ENCODE data around the gene IER3IP1. TPM values are rescaled to one million over a fixed set of nuclear protein-coding genes. Genes with fewer than 3 reads are reported as not detected.

Gene IER3IP1
- total RNA-seq, 1 experiment from 2014 or later = 29.2 TPM

DNA sequence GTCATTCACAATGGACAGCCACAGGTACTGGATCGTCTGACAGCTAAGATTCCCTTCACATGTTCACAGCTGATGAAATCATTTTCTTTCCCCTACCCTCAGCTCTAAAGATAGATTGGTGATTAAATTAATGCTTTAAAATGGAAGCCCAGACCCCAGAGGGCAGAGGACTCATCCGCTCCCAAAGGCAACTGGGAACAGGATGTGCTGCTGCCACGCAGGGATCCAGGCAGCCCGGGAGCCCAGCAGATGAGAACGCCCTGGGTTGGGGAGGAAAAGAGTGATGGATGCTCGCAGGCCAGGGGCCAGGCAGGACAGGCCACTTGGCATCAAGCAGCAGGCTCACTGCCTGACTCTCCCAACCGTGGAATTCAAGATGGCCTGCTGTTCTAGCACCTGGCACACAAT lies 67.2 kb downstream of the IER3IP1 start:
- in situ Hi-C loops (cut with HindIII; ENCODE audit: low sequenced_read_pairs) = no loop called here

DNA sequence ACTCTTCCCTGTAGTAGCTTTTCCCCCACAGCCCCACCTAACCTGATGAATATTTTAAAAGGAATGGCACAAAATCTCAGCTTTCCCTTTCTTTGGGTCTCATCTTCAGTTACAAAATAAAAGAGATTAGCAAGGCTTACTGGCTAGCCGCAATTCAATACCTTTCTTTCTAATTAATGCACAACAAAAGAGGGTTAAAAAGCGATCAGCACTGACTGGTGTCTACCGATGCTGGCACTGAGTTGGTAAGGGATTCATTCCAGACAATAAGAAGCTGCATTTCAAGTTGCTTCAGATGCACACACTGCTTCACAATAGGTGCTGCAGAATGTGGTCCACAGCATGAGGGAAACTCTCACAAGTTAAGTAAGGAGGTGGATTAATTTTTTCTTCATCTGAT lies 67.8 kb downstream of the IER3IP1 start:
- no peak for DNase-seq (ENCODE audit: low spot score)
- in situ Hi-C loops (cut with HindIII; ENCODE audit: low sequenced_read_pairs) = no loop called here

More for the DNA sequence above, 67.2 kb downstream of the IER3IP1 start:
- DNase-seq (ENCODE audit: low spot score) = peak; percentile 97

Other genes starting within 250 kb of the IER3IP1 start
- not detected in 2 replicates for gene ELOA2, start 140.7 kb downstream of the IER3IP1 start, total RNA-seq (2014; rRNA removed; shearing (Covaris generic))
- gene HDHD2, start 25.9 kb downstream of the IER3IP1 start, total RNA-seq (2014; rRNA removed; shearing (Covaris generic)) = 6.6 and 15.8 TPM in 2 replicates
- not detected in 2 replicates for gene SKOR2, start 75.3 kb upstream of the IER3IP1 start, total RNA-seq (2014; rRNA removed; shearing (Covaris generic))

Data from G401 (cell line).